ENCODE measurements around the gene RAPGEF1. TPM values are rescaled to one million over a fixed set of nuclear protein-coding genes. Genes with fewer than 3 reads are reported as not detected.
A peak's percentile ranks its signal among the peaks of the same experiment; 100 is the strongest.

The RAPGEF1 gene
- total and polyA plus RNA-seq, 2 of the 13 experiments (the other 11 are each of a cell fraction or from before 2014, with no cell fraction given) = 21.2 to 38.9 TPM

GRCh38 chr9:131590907-131591844 is 148.7 kb downstream of the RAPGEF1 start (continued):
- TF ChIP-seq HBP1 (CRISPR knock-in tag; IDR thresholded peaks at IDR 0.05; ENCODE audit: low read depth) (no peak), ZNF75D (CRISPR knock-in tag; IDR thresholded peaks at IDR 0.05; ENCODE audit: borderline replicate concordance) (no peak), MXI1 (IDR thresholded peaks at IDR 0.05; ENCODE audit: borderline replicate concordance, low read depth, low read length) (peak; percentile 38; the same call in 1 of the 3 replicates), ZNF331 (CRISPR knock-in tag; IDR thresholded peaks at IDR 0.05) (0 out of 2 replicates have a peak, but pooled peaks have one; percentile 42), ZNF784 (CRISPR knock-in tag; IDR thresholded peaks at IDR 0.05; ENCODE audit: borderline replicate concordance) (no peak), GABPB1 (CRISPR knock-in tag; IDR thresholded peaks at IDR 0.05) (peak; percentile 65), ZBTB14 (CRISPR knock-in tag; IDR thresholded peaks at IDR 0.05) (0 out of 2 replicates have a peak, but pooled peaks have one; percentile 30), PHF8 (CRISPR knock-in tag; IDR thresholded peaks at IDR 0.05) (peak; percentile 35; the same call in 1 of the 2 replicates), ZNF607 (CRISPR knock-in tag; IDR thresholded peaks at IDR 0.05; ENCODE audit: borderline replicate concordance) (0 out of 2 replicates have a peak, but pooled peaks have one; percentile 5), HOXA3 (CRISPR knock-in tag; IDR thresholded peaks at IDR 0.05) (peak; percentile 64), ZMYM4 (CRISPR knock-in tag; IDR thresholded peaks at IDR 0.05) (peak; percentile 51; the same call in 1 of the 2 replicates), ELF1 (CRISPR knock-in tag; IDR thresholded peaks at IDR 0.05) (peak; percentile 30; the same call in 1 of the 2 replicates), ZBTB38 (CRISPR knock-in tag; IDR thresholded peaks at IDR 0.05) (peak; percentile 83), THRA (CRISPR knock-in tag; IDR thresholded peaks at IDR 0.05; ENCODE audit: borderline replicate concordance) (peak; percentile 74), GATAD2A (CRISPR knock-in tag; IDR thresholded peaks at IDR 0.05) (peak; percentile 44; the same call in 1 of the 2 replicates), ZBTB33 (CRISPR knock-in tag; IDR thresholded peaks at IDR 0.05) (peak; percentile 91), ZBTB26 (CRISPR knock-in tag; IDR thresholded peaks at IDR 0.05; ENCODE audit: borderline replicate concordance) (peak; percentile 20; the same call in 1 of the 2 replicates), ZGPAT (CRISPR knock-in tag; IDR thresholded peaks at IDR 0.05) (peak; percentile 53; the same call in 1 of the 2 replicates)
